ENCODE data around the gene PCLAF. TPM values are rescaled to one million over a fixed set of nuclear protein-coding genes. Genes with fewer than 3 reads are reported as not detected.

The PCLAF gene
- total and polyA plus RNA-seq, 2 of the 13 experiments (the other 11 are each of a cell fraction or from before 2014, with no cell fraction given) = 98.6 to 98.9 TPM

GRCh38 chr15:64355944-64356709 lies 25.1 kb downstream of the PCLAF start, which contains the start of gene CSNK1G1 (continued):
- TF ChIP-seq HNF1B (CRISPR knock-in tag; IDR thresholded peaks at IDR 0.05) = peak; percentile 51; the same call in 1 of the 2 replicates
- TF ChIP-seq NFYB (CRISPR knock-in tag; IDR thresholded peaks at IDR 0.05) = peak; percentile 84
- TF ChIP-seq ZNF280B (CRISPR knock-in tag; IDR thresholded peaks at IDR 0.05; ENCODE audit: borderline replicate concordance) = peak; percentile 67; the same call in 1 of the 2 replicates
- 0 out of 2 replicates have a peak, but pooled peaks have one; percentile 25 for TF ChIP-seq ETS1 (CRISPR knock-in tag; IDR thresholded peaks at IDR 0.05)
- TF ChIP-seq TBX2 (CRISPR knock-in tag; IDR thresholded peaks at IDR 0.05; ENCODE audit: borderline replicate concordance) = peak; percentile 42; the same call in 1 of the 2 replicates
- no peak for TF ChIP-seq ZNF720 (CRISPR knock-in tag; IDR thresholded peaks at IDR 0.05)
- peak; percentile 71; the same call in 1 of the 2 replicates for TF ChIP-seq KDM5B (CRISPR knock-in tag; IDR thresholded peaks at IDR 0.05; ENCODE audit: borderline replicate concordance)
- peak; percentile 51 for TF ChIP-seq ZNF605 (CRISPR knock-in tag; IDR thresholded peaks at IDR 0.05)
- peak; percentile 61 for TF ChIP-seq CREM (IDR thresholded peaks at IDR 0.05)
- no peak for TF ChIP-seq CREM (CRISPR knock-in tag; IDR thresholded peaks at IDR 0.05)
- no peak for TF ChIP-seq ADNP (CRISPR knock-in tag; IDR thresholded peaks at IDR 0.05)
- TF ChIP-seq RBFOX2 (IDR thresholded peaks at IDR 0.05; ENCODE audit: low read depth, low read length) = peak; percentile 49; the same call in 1 of the 2 replicates
- TF ChIP-seq SP5 (CRISPR knock-in tag; IDR thresholded peaks at IDR 0.05; ENCODE audit: borderline replicate concordance, low read depth) = peak; percentile 66; the same call in 1 of the 2 replicates
- TF ChIP-seq HCFC1 (IDR thresholded peaks at IDR 0.05; ENCODE audit: low read depth, low read length) = peak; percentile 60
- peak; percentile 59 for TF ChIP-seq ZEB1 (IDR thresholded peaks at IDR 0.05; ENCODE audit: insufficient replicate concordance, low read depth)
- TF ChIP-seq ZNF180 (CRISPR knock-in tag; IDR thresholded peaks at IDR 0.05; ENCODE audit: borderline replicate concordance, low read depth) = no peak
- peak; percentile 70 for TF ChIP-seq ASH2L (IDR thresholded peaks at IDR 0.05; ENCODE audit: insufficient read length, low read depth, low read length)
- TF ChIP-seq GTF2F1 (IDR thresholded peaks at IDR 0.05; ENCODE audit: low read length) = no peak
- TF ChIP-seq ZNF333 (CRISPR knock-in tag; IDR thresholded peaks at IDR 0.05; ENCODE audit: borderline replicate concordance) = peak; percentile 33; the same call in 1 of the 2 replicates
- TF ChIP-seq ZNF800 (CRISPR knock-in tag; IDR thresholded peaks at IDR 0.05) = no peak

Measured in HepG2 (cell line).